Neural cell (in vitro differentiated cells): Measurements from ENCODE around the gene RBM38. TPM values are rescaled to one million over a fixed set of nuclear protein-coding genes. Genes with fewer than 3 reads are reported as not detected.
"Not testable (repeated sequence)": the region's sequence is repeated elsewhere in the genome, so short reads cannot be mapped to it uniquely, and the experiment has no call there.

ENCODE experiments used
- H2AFZ ChIP-seq: fragments of 200-600, 300-800 bp; sonication (generic), shearing (Covaris generic); 2 replicates; pipeline ENCODE4 v1.6.0; 2014; ENCODE audit warnings: low read depth, mild to moderate bottlenecking, antibody characterized with exemption, low read length, moderate library complexity
- H3F3A ChIP-seq: fragments of 200-600 bp; shearing (Covaris generic); 2 replicates; pipeline ENCODE4 v1.6.1; 2016; ENCODE audit warnings: mild to moderate bottlenecking, moderate library complexity, mixed read lengths, antibody characterized with exemption, low read length; ENCODE audit not compliant: insufficient read depth, poor library complexity, severe bottlenecking
- H3K27ac ChIP-seq: fragments of 200-600, 300-800 bp; sonication (generic), shearing (Covaris generic); 2 replicates; pipeline ENCODE4 v1.5.1; 2014; ENCODE audit warnings: mild to moderate bottlenecking, low read length, moderate library complexity
- H3K27me3 ChIP-seq: fragments of 300-800, 200-600 bp; sonication (generic), shearing (Covaris generic); 2 replicates; pipeline ENCODE4 v1.6.0; 2014; ENCODE audit warnings: mild to moderate bottlenecking, low read depth, low read length, moderate library complexity; ENCODE audit not compliant: insufficient read depth
- H3K36me3 ChIP-seq: fragments of 300-800, 200-600 bp; sonication (generic), shearing (Covaris generic); 2 replicates; pipeline ENCODE4 v1.5.1; 2014; ENCODE audit warnings: mild to moderate bottlenecking, antibody characterized with exemption, low read length, moderate library complexity; ENCODE audit not compliant: insufficient read depth
- H3K4me2 ChIP-seq: fragments of 300-800, 200-600 bp; sonication (generic), shearing (Covaris generic); 2 replicates; pipeline ENCODE4 v1.6.0; 2014; ENCODE audit warnings: mild to moderate bottlenecking, low read length
- H3K4me3 ChIP-seq: fragments of 300-800, 200-600 bp; sonication (generic), shearing (Covaris generic); 2 replicates; pipeline ENCODE4 v1.5.1; 2014; ENCODE audit warnings: mild to moderate bottlenecking, low read length, moderate library complexity
- H3K79me2 ChIP-seq: fragments of 200-600 bp; shearing (Covaris generic); replicated peaks from 2 replicates; pipeline ENCODE4 v1.6.0; 2014; ENCODE audit warnings: mild to moderate bottlenecking, low read length, moderate library complexity; ENCODE audit not compliant: insufficient read depth
- H3K9ac ChIP-seq: fragments of 300-800, 200-600 bp; sonication (generic), shearing (Covaris generic); 2 replicates; pipeline ENCODE4 v1.6.1; 2016; ENCODE audit warnings: mild to moderate bottlenecking, low read length, mixed read lengths
- H3K9me2 ChIP-seq: fragments of 200-600 bp; shearing (Covaris generic); 2 replicates; pipeline ENCODE4 v1.6.1; 2016; ENCODE audit warnings: mild to moderate bottlenecking, low read length, mixed read lengths; ENCODE audit not compliant: insufficient read depth
- H3K9me3 ChIP-seq: fragments of 200-600, 300-800 bp; sonication (generic), shearing (Covaris generic); 2 replicates; pipeline ENCODE4 v1.6.1; 2016; ENCODE audit warnings: mild to moderate bottlenecking, mixed run types, low read length, moderate library complexity, mixed read lengths
- H4K20me1 ChIP-seq: fragments of 200-600 bp; shearing (Covaris generic); 2 replicates; pipeline ENCODE4 v1.6.1; 2016; ENCODE audit warnings: mild to moderate bottlenecking, mixed run types; ENCODE audit not compliant: insufficient read depth
- CTCF ChIP-seq: fragments of 450-650 bp; IDR thresholded peaks from 2 replicates; pipeline ENCODE4 v1.5.1; 2014; ENCODE audit warnings: antibody characterized with exemption, mild to moderate bottlenecking, moderate library complexity; ENCODE audit not compliant: poor library complexity, severe bottlenecking
- EP300 ChIP-seq: fragments of 450-650 bp; conservative IDR thresholded peaks from 2 replicates; pipeline ENCODE4 v1.6.1; 2014; ENCODE audit warnings: antibody characterized with exemption, mild to moderate bottlenecking, moderate library complexity; ENCODE audit not compliant: poor library complexity, severe bottlenecking
- EZH2 ChIP-seq: fragments of 200-600, 300-800 bp; shearing (Covaris generic), sonication (generic); IDR thresholded peaks from 2 replicates; pipeline ENCODE4 v1.6.1; 2014; ENCODE audit warnings: antibody characterized with exemption, low read length, borderline replicate concordance, mild to moderate bottlenecking; ENCODE audit not compliant: insufficient read depth, poor library complexity, severe bottlenecking
- MXI1 ChIP-seq: fragments of 450-650 bp; conservative IDR thresholded peaks from 2 replicates; pipeline ENCODE4 v1.6.1; 2014; ENCODE audit warnings: antibody characterized with exemption, mild to moderate bottlenecking; ENCODE audit not compliant: poor library complexity, severe bottlenecking
- POLR2AphosphoS5 ChIP-seq: IDR thresholded peaks from 2 replicates; pipeline ENCODE4 v1.6.1; 2012
- TAF1 ChIP-seq: IDR thresholded peaks from 2 replicates; pipeline ENCODE4 v1.6.1; 2012; ENCODE audit warnings: low read depth
- polyA plus RNA-seq: library from polyadenylated mRNA; depleted of rRNA; stranded (reverse); fragments of >200 nt; gene quantifications from 2 replicates; pipeline ENCODE4 v1.2.3, GENCODE V29; 2014
- TF ChIP-seq, protein P1 (sequence below): IDR thresholded peaks from 2 replicates; pipeline ENCODE4 v1.6.1; 2012; ENCODE audit warnings: borderline replicate concordance

RBM38 gene
- polyA plus RNA-seq, 1 donor from 2014 or later: 19.0 TPM

GRCh38 chr20:57347393-57347792 lies 43.8 kb upstream of the RBM38 start:
- TF ChIP-seq POLR2AphosphoS5: no peak
- TF ChIP-seq, protein P1, sequence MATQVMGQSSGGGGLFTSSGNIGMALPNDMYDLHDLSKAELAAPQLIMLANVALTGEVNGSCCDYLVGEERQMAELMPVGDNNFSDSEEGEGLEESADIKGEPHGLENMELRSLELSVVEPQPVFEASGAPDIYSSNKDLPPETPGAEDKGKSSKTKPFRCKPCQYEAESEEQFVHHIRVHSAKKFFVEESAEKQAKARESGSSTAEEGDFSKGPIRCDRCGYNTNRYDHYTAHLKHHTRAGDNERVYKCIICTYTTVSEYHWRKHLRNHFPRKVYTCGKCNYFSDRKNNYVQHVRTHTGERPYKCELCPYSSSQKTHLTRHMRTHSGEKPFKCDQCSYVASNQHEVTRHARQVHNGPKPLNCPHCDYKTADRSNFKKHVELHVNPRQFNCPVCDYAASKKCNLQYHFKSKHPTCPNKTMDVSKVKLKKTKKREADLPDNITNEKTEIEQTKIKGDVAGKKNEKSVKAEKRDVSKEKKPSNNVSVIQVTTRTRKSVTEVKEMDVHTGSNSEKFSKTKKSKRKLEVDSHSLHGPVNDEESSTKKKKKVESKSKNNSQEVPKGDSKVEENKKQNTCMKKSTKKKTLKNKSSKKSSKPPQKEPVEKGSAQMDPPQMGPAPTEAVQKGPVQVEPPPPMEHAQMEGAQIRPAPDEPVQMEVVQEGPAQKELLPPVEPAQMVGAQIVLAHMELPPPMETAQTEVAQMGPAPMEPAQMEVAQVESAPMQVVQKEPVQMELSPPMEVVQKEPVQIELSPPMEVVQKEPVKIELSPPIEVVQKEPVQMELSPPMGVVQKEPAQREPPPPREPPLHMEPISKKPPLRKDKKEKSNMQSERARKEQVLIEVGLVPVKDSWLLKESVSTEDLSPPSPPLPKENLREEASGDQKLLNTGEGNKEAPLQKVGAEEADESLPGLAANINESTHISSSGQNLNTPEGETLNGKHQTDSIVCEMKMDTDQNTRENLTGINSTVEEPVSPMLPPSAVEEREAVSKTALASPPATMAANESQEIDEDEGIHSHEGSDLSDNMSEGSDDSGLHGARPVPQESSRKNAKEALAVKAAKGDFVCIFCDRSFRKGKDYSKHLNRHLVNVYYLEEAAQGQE: no peak
- TF ChIP-seq EP300: no peak
- no peak for TF ChIP-seq EZH2
- TF ChIP-seq CTCF: no peak
- no peak for TF ChIP-seq TAF1
- no peak for TF ChIP-seq MXI1
- Histone ChIP-seq H3K79me2 (peaks cover 11% of the 10 kb centered on the region), H3K9me2 (no peaks in the 10 kb centered on the region), H3K9me3 (no peaks in the 10 kb centered on the region), H3K4me2 (no peak overlapping the region), H3K36me3 (no peaks in the 10 kb centered on the region), H4K20me1 (no peaks in the 10 kb centered on the region), H3K27me3 (no peaks in the 10 kb centered on the region), H2AFZ (no peak overlapping the region), H3K9ac (no peak overlapping the region), H3K4me3 (no peak overlapping the region), H3K27ac (no peak overlapping the region), H3F3A (no peaks in the 10 kb centered on the region)

DNA sequence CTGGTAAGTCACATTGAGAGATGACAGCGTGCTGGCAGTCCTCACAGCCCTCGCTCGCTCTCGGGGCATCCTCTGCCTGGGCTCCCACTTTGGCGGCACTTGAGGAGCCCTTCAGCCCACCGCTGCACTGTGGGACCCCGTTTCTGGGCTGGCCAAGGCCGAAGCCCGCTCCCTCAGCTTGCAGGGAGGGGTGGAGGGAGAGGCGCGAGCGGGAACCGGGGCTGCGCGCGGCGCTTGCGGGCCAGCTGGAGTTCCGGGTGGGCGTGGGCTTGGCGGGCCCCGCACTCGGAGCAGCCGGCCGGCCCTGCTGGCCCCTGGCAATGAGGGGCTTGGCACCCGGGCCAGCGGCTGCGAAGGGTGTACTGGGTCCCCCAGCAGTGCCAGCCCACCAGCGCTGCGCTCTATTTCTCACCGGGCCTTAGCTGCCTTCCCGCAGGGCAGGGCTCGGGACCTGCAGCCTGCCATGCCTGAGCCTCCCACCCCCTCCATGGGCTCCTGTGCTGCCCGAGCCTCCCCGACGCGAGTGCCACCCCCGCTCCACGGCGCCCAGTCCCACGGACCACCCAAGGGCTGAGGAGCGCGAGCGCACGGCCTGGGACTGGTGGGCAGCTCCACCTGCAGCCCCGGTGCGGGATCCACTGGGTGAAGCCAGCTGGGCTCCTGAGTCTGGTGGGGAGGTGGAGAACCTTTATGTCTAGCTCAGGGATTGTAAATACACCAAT lies 42.8 kb upstream of the RBM38 start:
- H3K36me3 ChIP-seq, H3K9me2 ChIP-seq, H2AFZ ChIP-seq, H3K4me2 ChIP-seq, H4K20me1 ChIP-seq, H3F3A ChIP-seq, H3K27ac ChIP-seq, H3K9ac ChIP-seq, H3K9me3 ChIP-seq, H3K27me3 ChIP-seq, H3K4me3 ChIP-seq: not testable (repeated sequence)
- H3K79me2 ChIP-seq: peaks cover 20% of the 10 kb centered on the region

DNA sequence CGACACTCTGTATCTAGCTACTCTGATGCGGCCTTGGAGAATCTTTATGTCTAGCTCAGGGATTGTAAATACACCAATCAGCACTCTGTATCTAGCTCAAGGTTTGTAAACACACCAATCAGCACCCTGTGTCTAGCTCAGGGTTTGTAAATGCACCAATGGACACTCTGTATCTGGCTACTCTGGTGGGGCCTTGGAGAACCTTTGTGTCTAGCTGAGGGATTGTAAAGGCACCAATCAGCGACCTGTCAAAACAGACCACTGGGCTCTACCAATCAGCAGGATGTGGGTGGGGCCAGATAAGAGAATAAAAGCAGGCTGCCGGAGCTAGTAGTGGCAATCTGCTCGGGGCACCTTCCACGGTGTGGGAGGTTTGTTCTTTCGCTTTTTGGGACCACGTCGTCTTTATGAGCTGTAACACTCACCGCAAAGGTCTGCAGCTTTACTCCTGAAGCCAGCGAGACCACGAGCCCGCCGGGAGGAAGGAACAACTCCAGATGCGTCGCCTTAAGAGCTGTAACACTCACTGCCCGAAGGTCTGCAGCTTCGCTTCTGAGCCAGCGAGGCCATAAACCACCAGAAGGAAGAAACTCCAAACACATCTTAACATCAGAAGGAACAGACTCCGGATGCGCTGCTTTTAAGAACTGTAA lies 42.1 kb upstream of the RBM38 start:
- H3K79me2 ChIP-seq: peaks cover 26% of the 10 kb centered on the region
- not testable (repeated sequence) for H3K36me3 ChIP-seq

More for the DNA sequence above, 42.1 kb upstream of the RBM38 start:
- not testable (repeated sequence) for H3K9ac ChIP-seq, H3K9me2 ChIP-seq, H2AFZ ChIP-seq, H3K9me3 ChIP-seq, H3F3A ChIP-seq, H3K4me3 ChIP-seq, H3K27me3 ChIP-seq, H4K20me1 ChIP-seq, H3K27ac ChIP-seq, H3K4me2 ChIP-seq
